22Rv1 (cell line): Measurements from ENCODE around the gene COPG1.

Experiments used
- ZFX ChIP-seq: fragments of 450-650 bp; IDR thresholded peaks from 2 replicates; pipeline ENCODE4 v1.6.1; 2017; ENCODE audit warnings: antibody characterized with exemption, borderline replicate concordance
- TF ChIP-seq, protein P1 (sequence below): fragments of 450-650 bp; IDR thresholded peaks from 2 replicates; pipeline ENCODE4 v1.5.1; 2017; ENCODE audit warnings: mild to moderate bottlenecking

DNA sequence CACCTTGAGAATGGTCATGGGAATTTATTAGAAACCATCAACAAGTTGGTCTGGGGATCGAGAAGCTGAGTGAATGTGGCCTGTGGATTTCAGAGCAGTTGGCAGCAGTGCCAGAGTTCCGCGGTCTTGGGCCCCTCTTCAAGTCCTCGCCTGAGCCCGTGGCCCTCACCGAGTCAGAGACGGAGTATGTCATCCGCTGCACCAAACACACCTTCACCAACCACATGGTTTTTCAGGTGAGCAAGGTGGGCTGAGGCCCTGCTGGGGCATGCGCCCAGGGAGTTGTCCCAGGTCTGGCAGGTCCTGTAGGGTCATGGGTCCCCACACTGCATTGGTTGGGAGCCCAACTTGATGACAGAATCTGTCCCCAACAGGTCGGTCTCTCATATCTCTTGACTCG lies 22.3 kb downstream of the COPG1 start:
- TF ChIP-seq, protein P1, sequence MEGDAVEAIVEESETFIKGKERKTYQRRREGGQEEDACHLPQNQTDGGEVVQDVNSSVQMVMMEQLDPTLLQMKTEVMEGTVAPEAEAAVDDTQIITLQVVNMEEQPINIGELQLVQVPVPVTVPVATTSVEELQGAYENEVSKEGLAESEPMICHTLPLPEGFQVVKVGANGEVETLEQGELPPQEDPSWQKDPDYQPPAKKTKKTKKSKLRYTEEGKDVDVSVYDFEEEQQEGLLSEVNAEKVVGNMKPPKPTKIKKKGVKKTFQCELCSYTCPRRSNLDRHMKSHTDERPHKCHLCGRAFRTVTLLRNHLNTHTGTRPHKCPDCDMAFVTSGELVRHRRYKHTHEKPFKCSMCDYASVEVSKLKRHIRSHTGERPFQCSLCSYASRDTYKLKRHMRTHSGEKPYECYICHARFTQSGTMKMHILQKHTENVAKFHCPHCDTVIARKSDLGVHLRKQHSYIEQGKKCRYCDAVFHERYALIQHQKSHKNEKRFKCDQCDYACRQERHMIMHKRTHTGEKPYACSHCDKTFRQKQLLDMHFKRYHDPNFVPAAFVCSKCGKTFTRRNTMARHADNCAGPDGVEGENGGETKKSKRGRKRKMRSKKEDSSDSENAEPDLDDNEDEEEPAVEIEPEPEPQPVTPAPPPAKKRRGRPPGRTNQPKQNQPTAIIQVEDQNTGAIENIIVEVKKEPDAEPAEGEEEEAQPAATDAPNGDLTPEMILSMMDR: no peak
- no peak for TF ChIP-seq ZFX
